Erythroblast (primary cell): ENCODE data around the gene CCR6.
A peak's percentile ranks its signal among the peaks of the same experiment; 100 is the strongest.

Source experiments
- DNase-seq, 2 experiments: peaks; one replicate each; lab custom pipeline; 2025; lab: John Stamatoyannopoulos, UW
- GATA1 ChIP-seq: IDR thresholded peaks from 2 replicates; pipeline ENCODE4 v1.6.1; 2011; ENCODE audit warnings: low read depth, mild to moderate bottlenecking, control low read depth, low read length, moderate library complexity
- POLR2A ChIP-seq: IDR thresholded peaks from 2 replicates; pipeline ENCODE4 v1.6.1; 2011; ENCODE audit warnings: mild to moderate bottlenecking, low read length

CCR6 gene

DNA sequence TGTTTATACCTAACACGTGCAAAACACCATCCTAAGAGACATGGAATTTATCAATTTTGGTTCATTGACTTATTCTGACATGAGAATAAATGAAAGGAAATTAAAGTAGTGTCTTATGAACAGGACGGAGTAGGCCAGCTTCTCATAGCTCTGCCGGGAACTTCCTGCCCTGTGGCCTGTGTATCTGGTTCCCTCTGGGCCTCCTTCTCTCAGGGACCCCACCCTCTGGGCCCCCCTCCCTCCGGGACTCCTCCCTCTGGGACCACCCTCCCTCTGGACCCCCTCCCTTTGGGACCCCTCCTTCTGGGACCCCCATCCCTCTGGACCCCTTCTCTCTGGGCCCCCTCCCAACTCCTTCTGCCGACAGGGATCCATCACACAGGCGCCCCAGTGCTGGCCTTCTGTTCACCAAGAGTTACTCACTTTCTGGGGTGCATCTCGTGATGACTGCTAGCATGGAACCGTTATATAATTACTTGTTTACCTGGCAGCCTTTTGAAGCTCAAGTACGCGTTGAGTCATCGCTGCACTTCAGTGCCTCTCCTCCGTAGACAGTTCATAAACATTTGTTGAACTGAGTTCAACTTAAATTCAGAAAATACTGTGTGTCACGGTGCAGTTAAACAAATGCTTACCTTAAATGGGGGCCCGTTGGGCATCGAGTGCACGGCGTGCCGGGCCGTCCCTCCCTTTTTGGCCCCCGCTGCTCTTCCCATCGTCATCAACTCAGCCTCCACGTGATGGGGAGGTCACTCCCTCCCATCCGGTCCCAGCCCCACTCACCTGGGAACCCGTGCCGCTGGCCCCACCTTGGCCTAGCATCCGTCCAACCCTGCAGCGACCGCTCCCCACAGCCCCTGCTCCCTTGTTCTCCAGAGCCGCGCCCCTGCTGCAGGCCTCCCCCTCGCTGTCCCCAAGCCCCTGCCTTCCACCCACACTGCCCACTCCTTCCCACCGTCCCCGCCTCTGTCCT lies 8.1 kb downstream of the CCR6 start:
- DNase-seq, result no peak
- TF ChIP-seq POLR2A, result no peak
- no peak for TF ChIP-seq GATA1

DNA sequence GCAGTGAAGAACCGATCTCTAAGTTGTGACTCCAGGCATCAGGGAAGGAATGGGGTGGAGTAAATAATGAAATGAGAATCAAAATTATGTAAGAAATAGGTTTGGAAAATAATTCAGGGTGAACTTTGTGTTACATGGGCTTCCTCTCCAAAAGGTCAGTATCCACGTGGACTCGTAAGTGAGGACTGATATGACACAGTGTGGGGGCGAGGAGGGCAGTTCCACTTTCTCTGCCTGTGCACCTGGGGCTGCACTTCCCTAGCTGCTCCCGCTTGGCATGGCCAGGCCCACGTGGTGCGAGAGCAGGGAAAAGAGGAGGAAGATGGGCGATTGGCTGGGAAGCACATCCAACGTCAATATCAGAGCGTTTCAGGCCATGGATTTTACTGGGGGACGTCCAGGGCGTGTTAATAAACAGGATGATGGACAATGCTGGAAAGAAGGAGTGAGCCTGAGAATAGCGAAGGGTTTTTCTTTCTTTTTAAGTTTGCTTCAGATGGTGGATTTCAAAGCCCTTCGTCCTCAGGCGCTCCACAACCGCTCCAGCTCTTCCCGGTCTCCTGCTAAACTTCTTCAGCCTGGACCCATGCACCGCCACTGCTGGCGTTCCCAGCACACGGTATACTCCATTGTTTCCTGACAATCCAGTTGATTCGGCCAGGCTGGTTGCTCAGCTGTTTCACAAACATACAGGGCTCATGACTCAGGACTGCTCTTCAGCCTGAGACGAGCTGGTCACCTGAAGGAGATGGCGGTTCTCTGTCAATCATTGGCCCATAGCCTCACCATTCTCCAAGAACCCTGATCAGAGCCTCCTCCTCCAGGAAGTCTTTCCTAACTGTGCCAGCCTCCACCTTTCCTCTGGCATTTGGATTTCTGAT lies 11.8 kb downstream of the CCR6 start:
- no peak for TF ChIP-seq POLR2A
- no peak for TF ChIP-seq GATA1

GRCh38 chr6:167136376-167136775 lies 13.5 kb downstream of the CCR6 start:
- no peak for TF ChIP-seq POLR2A
- no peak for TF ChIP-seq GATA1
- DNase-seq, result no peak

More for the DNA sequence above, 11.8 kb downstream of the CCR6 start:
- DNase-seq, result no peak

DNA sequence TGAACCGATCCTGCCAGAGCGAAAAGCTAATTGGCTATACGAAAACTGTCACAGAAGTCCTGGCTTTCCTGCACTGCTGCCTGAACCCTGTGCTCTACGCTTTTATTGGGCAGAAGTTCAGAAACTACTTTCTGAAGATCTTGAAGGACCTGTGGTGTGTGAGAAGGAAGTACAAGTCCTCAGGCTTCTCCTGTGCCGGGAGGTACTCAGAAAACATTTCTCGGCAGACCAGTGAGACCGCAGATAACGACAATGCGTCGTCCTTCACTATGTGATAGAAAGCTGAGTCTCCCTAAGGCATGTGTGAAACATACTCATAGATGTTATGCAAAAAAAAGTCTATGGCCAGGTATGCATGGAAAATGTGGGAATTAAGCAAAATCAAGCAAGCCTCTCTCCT lies 14.2 kb downstream of the CCR6 start:
- no peak for DNase-seq
- TF ChIP-seq POLR2A, result no peak
- no peak for TF ChIP-seq GATA1

DNA sequence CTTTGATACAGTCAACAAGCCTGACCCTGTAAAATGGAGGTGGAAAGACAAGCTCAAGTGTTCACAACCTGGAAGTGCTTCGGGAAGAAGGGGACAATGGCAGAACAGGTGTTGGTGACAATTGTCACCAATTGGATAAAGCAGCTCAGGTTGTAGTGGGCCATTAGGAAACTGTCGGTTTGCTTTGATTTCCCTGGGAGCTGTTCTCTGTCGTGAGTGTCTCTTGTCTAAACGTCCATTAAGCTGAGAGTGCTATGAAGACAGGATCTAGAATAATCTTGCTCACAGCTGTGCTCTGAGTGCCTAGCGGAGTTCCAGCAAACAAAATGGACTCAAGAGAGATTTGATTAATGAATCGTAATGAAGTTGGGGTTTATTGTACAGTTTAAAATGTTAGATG lies 15.0 kb downstream of the CCR6 start:
- no peak for DNase-seq
- TF ChIP-seq POLR2A, result no peak
- no peak for TF ChIP-seq GATA1

DNA sequence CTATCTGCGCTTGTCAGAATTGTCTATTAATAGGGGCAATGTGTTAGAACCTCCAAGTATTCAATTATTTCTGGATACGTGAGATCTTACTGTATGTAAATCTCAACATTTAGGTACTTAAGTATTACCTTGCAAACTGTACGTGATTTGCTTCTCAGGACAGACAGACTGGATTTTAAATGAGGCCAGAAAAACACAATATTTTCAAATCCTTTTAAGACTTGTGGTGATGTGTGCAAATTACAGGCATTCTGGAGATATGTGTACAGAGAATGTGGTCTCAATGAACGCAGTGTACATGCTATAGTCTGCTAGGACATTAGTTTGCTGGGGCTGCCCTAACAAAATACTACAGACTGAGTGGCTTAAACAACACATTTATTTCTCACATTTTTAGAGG lies 16.9 kb downstream of the CCR6 start:
- no peak for DNase-seq
- TF ChIP-seq GATA1, result no peak

DNA sequence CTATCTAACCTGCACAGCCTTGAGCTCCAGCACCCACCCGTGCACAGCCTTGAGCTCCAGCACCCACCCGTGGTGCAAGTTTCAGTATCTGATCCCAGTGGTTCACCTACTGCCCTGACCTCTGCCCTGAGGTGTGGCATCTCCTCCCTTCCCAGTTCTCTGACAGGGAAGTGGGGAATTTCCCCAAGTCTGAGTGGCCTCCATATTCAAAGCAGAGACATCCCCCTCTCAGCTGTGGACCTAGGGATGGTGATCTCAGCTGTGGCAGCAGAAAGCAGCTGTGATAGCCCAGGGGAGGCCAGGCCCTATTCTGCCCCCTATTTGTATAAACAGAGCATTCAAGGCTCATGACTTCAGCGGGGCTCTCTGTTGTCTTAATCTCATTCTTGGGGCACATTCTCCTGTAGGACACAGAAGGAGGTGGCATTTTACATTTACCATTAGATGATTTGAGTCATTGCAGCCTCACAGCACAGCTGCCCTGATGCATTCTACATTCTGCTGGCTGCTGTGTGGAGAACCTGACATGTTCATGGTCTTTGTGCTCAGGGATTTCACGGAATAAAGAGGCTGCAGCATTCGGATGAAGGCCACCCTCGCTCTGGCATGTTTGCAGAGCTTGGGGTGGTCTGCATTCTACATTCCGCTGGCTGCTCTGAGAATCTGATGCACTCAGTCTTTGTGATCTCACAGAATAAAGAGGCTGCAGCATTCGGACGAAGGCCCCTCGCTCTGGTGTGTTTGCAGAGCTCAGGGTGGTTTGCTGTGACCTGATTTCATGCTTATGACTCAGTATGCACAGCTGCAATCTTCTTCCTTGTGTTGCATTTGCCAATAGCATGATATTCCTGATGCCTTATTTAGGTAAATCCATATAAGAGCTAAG lies 17.9 kb downstream of the CCR6 start:
- no peak for TF ChIP-seq POLR2A
- TF ChIP-seq GATA1, result no peak
- no peak for DNase-seq

GRCh38 chr6:167141667-167142432 lies 19.0 kb downstream of the CCR6 start:
- DNase-seq, result peak in 1 of 2 experiments; percentile 29
- TF ChIP-seq GATA1 (no peak), POLR2A (no peak)

GRCh38 chr6:167142433-167142761 lies 19.5 kb downstream of the CCR6 start:
- no peak for DNase-seq
- no peak for TF ChIP-seq GATA1
- no peak for TF ChIP-seq POLR2A

- TF ChIP-seq POLR2A (no peak), GATA1 (no peak)
- DNase-seq, result no peak
These were observed 20.1 kb downstream of the CCR6 start for GRCh38 chr6:167143041-167143440.

GRCh38 chr6:167145461-167145860 lies 22.6 kb downstream of the CCR6 start:
- no peak for TF ChIP-seq POLR2A
- TF ChIP-seq GATA1, result no peak
- DNase-seq, result no peak

DNA sequence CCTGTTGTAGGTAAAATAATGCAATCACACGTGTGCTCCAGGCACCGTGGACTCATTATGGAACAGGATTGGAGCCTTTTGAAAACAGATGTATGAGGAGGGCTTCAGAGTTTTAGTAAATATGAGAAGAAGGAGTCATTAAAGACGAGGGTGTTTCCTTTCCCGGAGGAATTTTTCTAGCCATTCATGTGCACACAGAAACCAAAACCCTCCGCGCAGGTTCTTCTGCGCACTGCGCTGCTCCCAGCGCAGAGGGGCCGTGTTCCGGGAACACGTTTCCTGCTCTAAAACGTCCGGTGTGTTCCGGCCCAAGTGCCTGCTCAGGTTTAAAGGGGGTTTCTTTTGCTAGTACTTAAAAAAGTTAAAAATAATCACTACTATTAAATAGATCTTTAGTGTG lies 23.2 kb downstream of the CCR6 start:
- DNase-seq, result no peak
- TF ChIP-seq GATA1 (no peak), POLR2A (no peak)

- TF ChIP-seq GATA1 (no peak), POLR2A (no peak)
- no peak for DNase-seq
These were observed 24.1 kb downstream of the CCR6 start for GRCh38 chr6:167146977-167147376.
